ENCODE data around the gene BMP15.

GRCh38 chrX:50874876-50875275 is 35.7 kb upstream of the BMP15 start:
- no peak for TF ChIP-seq CTCF (conservative IDR thresholded peaks at IDR 0.05; ENCODE audit: low read length)
- no peak for TF ChIP-seq EZH2phosphoT487 (IDR thresholded peaks at IDR 0.05; ENCODE audit: borderline replicate concordance)

Measured in Loucy (cell line).